GM23338 (cell line): ENCODE results near the gene KIAA1328.

Experiments
- CREB1 ChIP-seq: fragments of 250-450 bp; sonication (Bioruptor Pico); IDR thresholded peaks from 2 replicates; pipeline ENCODE4 v1.5.0; 2020; ENCODE audit warnings: low read depth, mild to moderate bottlenecking, moderate library complexity
- EZH2 ChIP-seq: fragments of 200-600 bp; sonication (generic); IDR thresholded peaks from one replicate; pipeline ENCODE4 v1.8.0; 2017; ENCODE audit warnings: antibody characterized with exemption, mild to moderate bottlenecking, low read depth; ENCODE audit not compliant: unreplicated experiment
- EZH2phosphoT487 ChIP-seq: fragments of 200-600 bp; sonication (generic); IDR thresholded peaks from one replicate; pipeline ENCODE4 v1.8.1; 2018; ENCODE audit warnings: antibody characterized with exemption; ENCODE audit not compliant: unreplicated experiment
- POLR2AphosphoS5 ChIP-seq: IDR thresholded peaks from 2 replicates; pipeline ENCODE4 v1.6.1; 2016; ENCODE audit warnings: antibody characterized with exemption, low read depth
- ZNF331 ChIP-seq: fragments of 250-450 bp; sonication (Bioruptor Pico); IDR thresholded peaks from 2 replicates; pipeline ENCODE4 v1.5.0; 2020; ENCODE audit warnings: low read depth, mild to moderate bottlenecking, moderate library complexity
- TF ChIP-seq, protein P1 (sequence below), 2 experiments: fragments of 200-600 bp in 1 of 2; sonication (generic) in 1 of 2; conservative IDR thresholded peaks; 2 replicates each; pipeline versions ENCODE4 v1.5.1 to v1.6.1; 2016 to 2017; ENCODE audit warnings: antibody characterized with exemption in 2 of 2, low read depth in 2 of 2, mild to moderate bottlenecking in 2 of 2, moderate library complexity in 1 of 2

DNA sequence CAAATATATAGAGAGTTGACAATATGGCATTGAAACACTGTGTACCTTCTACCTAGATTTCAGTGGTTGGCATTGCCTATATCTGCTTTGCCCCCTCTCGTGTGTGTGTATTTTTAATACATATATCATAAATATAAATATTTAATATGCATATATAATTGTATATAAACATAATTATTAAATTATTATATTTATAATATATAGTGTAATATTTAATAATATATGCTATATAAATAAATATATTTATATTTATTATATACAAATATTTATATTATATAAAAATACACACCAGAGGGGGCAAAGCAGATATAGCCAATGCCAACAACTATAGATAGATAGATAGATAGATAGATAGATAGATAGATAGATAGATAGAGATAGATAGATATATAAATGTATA lies 124.1 kb downstream of the KIAA1328 start:
- TF ChIP-seq POLR2AphosphoS5 (no peak), EZH2phosphoT487 (no peak), ZNF331 (CRISPR knock-in tag) (no peak), CREB1 (CRISPR knock-in tag) (no peak), EZH2 (no peak)
- TF ChIP-seq, protein P1, sequence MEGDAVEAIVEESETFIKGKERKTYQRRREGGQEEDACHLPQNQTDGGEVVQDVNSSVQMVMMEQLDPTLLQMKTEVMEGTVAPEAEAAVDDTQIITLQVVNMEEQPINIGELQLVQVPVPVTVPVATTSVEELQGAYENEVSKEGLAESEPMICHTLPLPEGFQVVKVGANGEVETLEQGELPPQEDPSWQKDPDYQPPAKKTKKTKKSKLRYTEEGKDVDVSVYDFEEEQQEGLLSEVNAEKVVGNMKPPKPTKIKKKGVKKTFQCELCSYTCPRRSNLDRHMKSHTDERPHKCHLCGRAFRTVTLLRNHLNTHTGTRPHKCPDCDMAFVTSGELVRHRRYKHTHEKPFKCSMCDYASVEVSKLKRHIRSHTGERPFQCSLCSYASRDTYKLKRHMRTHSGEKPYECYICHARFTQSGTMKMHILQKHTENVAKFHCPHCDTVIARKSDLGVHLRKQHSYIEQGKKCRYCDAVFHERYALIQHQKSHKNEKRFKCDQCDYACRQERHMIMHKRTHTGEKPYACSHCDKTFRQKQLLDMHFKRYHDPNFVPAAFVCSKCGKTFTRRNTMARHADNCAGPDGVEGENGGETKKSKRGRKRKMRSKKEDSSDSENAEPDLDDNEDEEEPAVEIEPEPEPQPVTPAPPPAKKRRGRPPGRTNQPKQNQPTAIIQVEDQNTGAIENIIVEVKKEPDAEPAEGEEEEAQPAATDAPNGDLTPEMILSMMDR (conservative IDR thresholded peaks at IDR 0.05; ENCODE audit: low read depth in 2 of 2): no peak
